Memory B cell (primary cell): ENCODE measurements around the gene LDLRAD3.

Source experiments
- ATAC-seq: fragments of 150-1000 bp; cut with Tn5 transposase; 2 replicates; pipeline ENCODE4 v1.10.0; 2021; ENCODE audit warnings: low read depth, mild to moderate bottlenecking, moderate library complexity
- DNase-seq, 2 donors: peaks; one replicate each; pipeline ENCODE4 v3.0.0; 2022; ENCODE audit warnings: low spot score in 2 of 2
- H3K27ac Mint-ChIP-seq: one replicate; pipeline ENCODE4 v1.8.0; 2022; ENCODE audit warnings: mild to moderate bottlenecking, moderate library complexity, mixed read lengths
- H3K27me3 Mint-ChIP-seq: one replicate; pipeline ENCODE4 v1.8.0; 2022; ENCODE audit warnings: mixed read lengths
- H3K36me3 Mint-ChIP-seq: one replicate; pipeline ENCODE4 v1.8.0; 2022; ENCODE audit warnings: mild to moderate bottlenecking, mixed read lengths
- H3K4me1 Mint-ChIP-seq: one replicate; pipeline ENCODE4 v1.8.0; 2022; ENCODE audit warnings: mixed read lengths
- H3K4me3 Mint-ChIP-seq: one replicate; pipeline ENCODE4 v1.8.0; 2022; ENCODE audit warnings: mild to moderate bottlenecking, moderate library complexity, mixed read lengths
- H3K9me3 Mint-ChIP-seq: one replicate; pipeline ENCODE4 v1.8.0; 2022; ENCODE audit warnings: mixed read lengths

Gene LDLRAD3

GRCh38 chr11:35955636-35956035, 11.8 kb downstream of the LDLRAD3 start:
- ATAC-seq (no peak), DNase-seq (no peak)
- Mint-ChIP-seq H3K9me3 (no peaks in the 10 kb centered on the region), H3K4me1 (no peaks in the 10 kb centered on the region), H3K27ac (no peak overlapping the region), H3K27me3 (peaks cover 2% of the 10 kb centered on the region), H3K36me3 (no peaks in the 10 kb centered on the region), H3K4me3 (no peak overlapping the region)

GRCh38 chr11:35962369-35963138, 18.7 kb downstream of the LDLRAD3 start:
- peaks cover 8% of the 10 kb centered on the region for H3K27me3 Mint-ChIP-seq
- no peak for DNase-seq
- no peak overlapping the region for H3K27ac Mint-ChIP-seq
- no peak for ATAC-seq
- no peaks in the 10 kb centered on the region for H3K9me3 Mint-ChIP-seq
- no peaks in the 10 kb centered on the region for H3K36me3 Mint-ChIP-seq
- H3K4me1 Mint-ChIP-seq = peaks cover 4% of the 10 kb centered on the region
- H3K4me3 Mint-ChIP-seq = no peak overlapping the region

- no peak overlapping the region for H3K4me3 Mint-ChIP-seq
- peaks cover 8% of the 10 kb centered on the region for H3K27me3 Mint-ChIP-seq
- ATAC-seq (no peak), DNase-seq (no peak)
- no peak overlapping the region for H3K27ac Mint-ChIP-seq
- H3K4me1 Mint-ChIP-seq = peaks cover 4% of the 10 kb centered on the region
- no peaks in the 10 kb centered on the region for H3K36me3 Mint-ChIP-seq
- H3K9me3 Mint-ChIP-seq = no peaks in the 10 kb centered on the region
These were observed 20.0 kb downstream of the LDLRAD3 start for GRCh38 chr11:35963911-35964310.

- ATAC-seq (no peak), DNase-seq (no peak)
- Mint-ChIP-seq H3K9me3 (no peaks in the 10 kb centered on the region), H3K36me3 (no peaks in the 10 kb centered on the region), H3K27me3 (peaks cover 8% of the 10 kb centered on the region), H3K27ac (no peak overlapping the region), H3K4me1 (peaks cover 4% of the 10 kb centered on the region), H3K4me3 (no peak overlapping the region)
These were observed 21.0 kb downstream of the LDLRAD3 start for GRCh38 chr11:35964841-35965240.

- no peak for DNase-seq
- peaks cover 10% of the 10 kb centered on the region for H3K27me3 Mint-ChIP-seq
- peaks cover 4% of the 10 kb centered on the region for H3K4me1 Mint-ChIP-seq
- H3K36me3 Mint-ChIP-seq = no peaks in the 10 kb centered on the region
- H3K9me3 Mint-ChIP-seq = peaks cover 2% of the 10 kb centered on the region
- no peak for ATAC-seq
- H3K4me3 Mint-ChIP-seq = no peak overlapping the region
- H3K27ac Mint-ChIP-seq = no peak overlapping the region
These were observed 23.2 kb downstream of the LDLRAD3 start for GRCh38 chr11:35967042-35967441.

GRCh38 chr11:35968386-35969088, 24.7 kb downstream of the LDLRAD3 start:
- Mint-ChIP-seq H3K27me3 (peaks cover 9% of the 10 kb centered on the region), H3K27ac (no peak overlapping the region), H3K9me3 (peaks cover 2% of the 10 kb centered on the region), H3K4me3 (no peak overlapping the region), H3K36me3 (no peaks in the 10 kb centered on the region), H3K4me1 (no peaks in the 10 kb centered on the region)
- ATAC-seq (no peak), DNase-seq (no peak)

GRCh38 chr11:35969089-35970042, 25.5 kb downstream of the LDLRAD3 start:
- H3K4me3 Mint-ChIP-seq = no peak overlapping the region
- no peaks in the 10 kb centered on the region for H3K4me1 Mint-ChIP-seq
- H3K36me3 Mint-ChIP-seq = no peaks in the 10 kb centered on the region
- no peak overlapping the region for H3K27ac Mint-ChIP-seq
- no peak for DNase-seq
- no peak for ATAC-seq
- peaks cover 2% of the 10 kb centered on the region for H3K9me3 Mint-ChIP-seq
- H3K27me3 Mint-ChIP-seq = peaks cover 6% of the 10 kb centered on the region

- Mint-ChIP-seq H3K27me3 (peaks cover 6% of the 10 kb centered on the region), H3K27ac (no peak overlapping the region), H3K4me3 (no peak overlapping the region), H3K4me1 (no peaks in the 10 kb centered on the region), H3K9me3 (peaks cover 3% of the 10 kb centered on the region), H3K36me3 (no peaks in the 10 kb centered on the region)
- DNase-seq = no peak
- no peak for ATAC-seq
These were observed 26.6 kb downstream of the LDLRAD3 start for GRCh38 chr11:35970445-35970844.

GRCh38 chr11:35971841-35972422, 28.1 kb downstream of the LDLRAD3 start:
- Mint-ChIP-seq H3K36me3 (no peaks in the 10 kb centered on the region), H3K9me3 (peaks cover 8% of the 10 kb centered on the region), H3K27ac (no peak overlapping the region), H3K27me3 (peaks cover 12% of the 10 kb centered on the region), H3K4me3 (no peak overlapping the region), H3K4me1 (no peaks in the 10 kb centered on the region)
- no peak for ATAC-seq
- no peak for DNase-seq

GRCh38 chr11:35974882-35975589, 31.2 kb downstream of the LDLRAD3 start:
- no peak overlapping the region for H3K27ac Mint-ChIP-seq
- peaks cover 12% of the 10 kb centered on the region for H3K27me3 Mint-ChIP-seq
- no peaks in the 10 kb centered on the region for H3K4me1 Mint-ChIP-seq
- peaks cover 8% of the 10 kb centered on the region for H3K9me3 Mint-ChIP-seq
- no peaks in the 10 kb centered on the region for H3K36me3 Mint-ChIP-seq
- DNase-seq = no peak
- H3K4me3 Mint-ChIP-seq = no peak overlapping the region
- no peak for ATAC-seq

- Mint-ChIP-seq H3K36me3 (no peaks in the 10 kb centered on the region), H3K9me3 (peaks cover 8% of the 10 kb centered on the region), H3K27ac (no peak overlapping the region), H3K4me3 (no peak overlapping the region), H3K4me1 (no peaks in the 10 kb centered on the region), H3K27me3 (peaks cover 12% of the 10 kb centered on the region)
- ATAC-seq (no peak), DNase-seq (no peak)
These were observed 32.6 kb downstream of the LDLRAD3 start for GRCh38 chr11:35976434-35976833.

- Mint-ChIP-seq H3K4me3 (no peak overlapping the region), H3K4me1 (no peaks in the 10 kb centered on the region), H3K36me3 (no peaks in the 10 kb centered on the region), H3K27ac (no peak overlapping the region), H3K9me3 (peaks cover 6% of the 10 kb centered on the region), H3K27me3 (peaks cover 8% of the 10 kb centered on the region)
- no peak for ATAC-seq
- DNase-seq = no peak
These were observed 34.3 kb downstream of the LDLRAD3 start for GRCh38 chr11:35978183-35978582.

- Mint-ChIP-seq H3K4me3 (no peak overlapping the region), H3K4me1 (no peaks in the 10 kb centered on the region), H3K9me3 (peaks cover 6% of the 10 kb centered on the region), H3K27ac (no peak overlapping the region), H3K27me3 (peaks cover 8% of the 10 kb centered on the region), H3K36me3 (no peaks in the 10 kb centered on the region)
- ATAC-seq (no peak), DNase-seq (no peak)
These were observed 35.0 kb downstream of the LDLRAD3 start for GRCh38 chr11:35978891-35979290.
